Calu3 (cell line): ENCODE measurements around the gene SCD. TPM values are rescaled to one million over a fixed set of nuclear protein-coding genes. Genes with fewer than 3 reads are reported as not detected.

ENCODE experiments used
- BruUV-seq: library from RNA; stranded (reverse); fragments of 400-500 nt; replicated peaks from 2 replicates; lab custom pipeline; 2021; lab: Mats Ljungman, UMichigan
- CTCF ChIA-PET: fragments of 300-600 bp; sonication (Branson Sonifier 250); formaldehyde crosslinking; loops from one replicate; lab custom pipeline; 2022; ENCODE audit warnings: antibody characterized with exemption; lab: Charles Lee
- DNase-seq: peaks from one replicate; pipeline ENCODE4 v3.0.0; 2022
- H3K27ac Mint-ChIP-seq: one replicate; pipeline ENCODE4 v1.8.0; 2022; ENCODE audit warnings: mixed read lengths; ENCODE audit not compliant: unreplicated experiment
- H3K27me3 Mint-ChIP-seq: one replicate; pipeline ENCODE4 v1.8.0; 2022; ENCODE audit warnings: mixed read lengths; ENCODE audit not compliant: unreplicated experiment
- H3K36me3 Mint-ChIP-seq: one replicate; pipeline ENCODE4 v1.8.0; 2022; ENCODE audit warnings: mild to moderate bottlenecking, moderate library complexity, mixed read lengths; ENCODE audit not compliant: insufficient read depth, unreplicated experiment
- H3K4me1 Mint-ChIP-seq: one replicate; pipeline ENCODE4 v1.8.0; 2022; ENCODE audit warnings: mild to moderate bottlenecking, low read depth, mixed read lengths; ENCODE audit not compliant: unreplicated experiment
- H3K4me3 Mint-ChIP-seq: one replicate; pipeline ENCODE4 v1.8.0; 2022; ENCODE audit warnings: mild to moderate bottlenecking, low read depth, moderate library complexity, mixed read lengths; ENCODE audit not compliant: unreplicated experiment
- H3K9me3 Mint-ChIP-seq: one replicate; pipeline ENCODE4 v1.8.0; 2022; ENCODE audit warnings: low read depth, mixed read lengths; ENCODE audit not compliant: unreplicated experiment
- CTCF ChIP-seq: fragments of 200-600 bp; IDR thresholded peaks from one replicate; pipeline ENCODE4 v1.8.0; 2022; ENCODE audit warnings: antibody characterized with exemption; ENCODE audit not compliant: unreplicated experiment
- intact Hi-C: fragments of 100-400 bp; cut with micrococcal nuclease; formaldehyde crosslinking; loops from one replicate; pipeline ENCODE4 v1.10.0; 2022; ENCODE audit not compliant: unreplicated experiment
- total RNA-seq: library from RNA; stranded (reverse); gene quantifications from 2 replicates; pipeline ENCODE4 v1.2.3, GENCODE V29; 2022

Gene SCD
- total RNA-seq, 1 experiment from 2014 or later: 225 TPM

GRCh38 chr10:100364175-100364574 is 17.1 kb downstream of the SCD start:
- intact Hi-C loops: no loop called here
- H3K27ac Mint-ChIP-seq: peak overlapping the region; percentile 30
- H3K4me1 Mint-ChIP-seq: peaks cover 55% of the 10 kb centered on the region
- peaks cover 52% of the 10 kb centered on the region for H3K36me3 Mint-ChIP-seq
- no peak for DNase-seq
- CTCF ChIA-PET: interaction anchor here (1.5 kb wide), 1 partner anchor 9 kb away, joined by 3 read pairs; no protein-coding TSS in a partner anchor
- H3K4me3 Mint-ChIP-seq: no peak overlapping the region
- no peaks in the 10 kb centered on the region for H3K9me3 Mint-ChIP-seq
- no peaks in the 10 kb centered on the region for H3K27me3 Mint-ChIP-seq
- no peak for TF ChIP-seq CTCF
- TSS peak; percentile 52 for BruUV-seq

GRCh38 chr10:100364735-100365391 is 17.8 kb downstream of the SCD start:
- peak; percentile 75 for DNase-seq
- intact Hi-C loops: no loop called here
- H3K4me1 Mint-ChIP-seq: peaks cover 50% of the 10 kb centered on the region
- no peaks in the 10 kb centered on the region for H3K9me3 Mint-ChIP-seq
- no TSS peak for BruUV-seq
- H3K27me3 Mint-ChIP-seq: no peaks in the 10 kb centered on the region
- H3K4me3 Mint-ChIP-seq: no peak overlapping the region
- peaks cover 48% of the 10 kb centered on the region for H3K36me3 Mint-ChIP-seq
- CTCF ChIA-PET: interaction anchor here (0.8 kb wide), 1 partner anchor 18 kb away, joined by 3 read pairs; the partner anchor contains the start of gene SCD
- peak overlapping the region; percentile 79 for H3K27ac Mint-ChIP-seq
- TF ChIP-seq CTCF: no peak

- Mint-ChIP-seq H3K4me3 (no peak overlapping the region), H3K27ac (no peak overlapping the region), H3K9me3 (no peaks in the 10 kb centered on the region), H3K36me3 (peaks cover 25% of the 10 kb centered on the region), H3K27me3 (no peaks in the 10 kb centered on the region), H3K4me1 (peaks cover 22% of the 10 kb centered on the region)
- DNase-seq: no peak
- intact Hi-C loops: no loop called here
- TF ChIP-seq CTCF: no peak
- CTCF ChIA-PET: no interaction called here
- BruUV-seq: no TSS peak
Measured at GRCh38 chr10:100368721-100369120, 21.7 kb downstream of the SCD start.

- CTCF ChIA-PET: interaction anchor here (0.8 to 1.6 kb wide), 3 partner anchors 24 to 150 kb away, joined by 3 to 12 read pairs (median 3); partner anchors contain the start of gene SCD
- no peaks in the 10 kb centered on the region for H3K27me3 Mint-ChIP-seq
- peaks cover 11% of the 10 kb centered on the region for H3K36me3 Mint-ChIP-seq
- no peaks in the 10 kb centered on the region for H3K9me3 Mint-ChIP-seq
- DNase-seq: peak; percentile 90
- intact Hi-C loops: no loop called here
- BruUV-seq: no TSS peak
- H3K4me3 Mint-ChIP-seq: peak overlapping the region; percentile 65
- peak overlapping the region; percentile 88 for H3K27ac Mint-ChIP-seq
- peaks cover 10% of the 10 kb centered on the region for H3K4me1 Mint-ChIP-seq
- TF ChIP-seq CTCF: no peak
Measured at GRCh38 chr10:100370714-100371481, 23.9 kb downstream of the SCD start.
